ENCODE data around the gene ESRRA.

The ESRRA gene

GRCh38 chr11:64355078-64355940 is 50.0 kb downstream of the ESRRA start:
- in situ Hi-C loops (cut with HindIII; ENCODE audit: low pct_ligation_motif_present, low pct_unique_long_range_greater_than_20kb, low sequenced_read_pairs): no loop called here
- peak; percentile 86 for DNase-seq

GRCh38 chr11:64356498-64357411 is 51.4 kb downstream of the ESRRA start:
- DNase-seq: peak; percentile 71

DNA sequence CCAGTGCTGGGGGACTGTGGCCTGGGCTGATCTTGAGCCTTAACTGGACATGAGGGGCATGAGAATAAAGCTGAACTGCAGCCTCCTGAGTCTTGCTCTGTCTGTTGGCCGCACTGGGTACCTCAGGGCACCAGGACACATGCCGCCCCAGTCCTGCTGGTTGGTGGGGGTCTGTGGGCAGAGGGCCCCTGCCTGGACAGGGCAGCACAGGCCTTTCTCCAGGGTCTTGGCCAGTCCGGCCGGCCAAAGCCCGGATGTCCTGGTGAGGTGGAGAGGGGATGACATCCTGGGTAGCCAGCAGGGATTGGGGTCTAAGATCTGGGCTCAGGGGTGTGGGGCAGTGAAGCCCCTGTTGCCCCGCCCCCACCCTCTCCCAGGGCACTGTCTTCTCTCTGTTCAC is 52.1 kb downstream of the ESRRA start:
- in situ Hi-C loops (cut with HindIII; ENCODE audit: low pct_ligation_motif_present, low pct_unique_long_range_greater_than_20kb, low sequenced_read_pairs): no loop called here

More at GRCh38 chr11:64356498-64357411, 51.4 kb downstream of the ESRRA start:
- in situ Hi-C loops (cut with HindIII; ENCODE audit: low pct_ligation_motif_present, low pct_unique_long_range_greater_than_20kb, low sequenced_read_pairs): no loop called here

GRCh38 chr11:64357904-64358535 is 52.7 kb downstream of the ESRRA start:
- DNase-seq: peak; percentile 61
- in situ Hi-C loops (cut with HindIII; ENCODE audit: low pct_ligation_motif_present, low pct_unique_long_range_greater_than_20kb, low sequenced_read_pairs): no loop called here

More for the DNA sequence above, 52.1 kb downstream of the ESRRA start:
- no peak for DNase-seq

DNA sequence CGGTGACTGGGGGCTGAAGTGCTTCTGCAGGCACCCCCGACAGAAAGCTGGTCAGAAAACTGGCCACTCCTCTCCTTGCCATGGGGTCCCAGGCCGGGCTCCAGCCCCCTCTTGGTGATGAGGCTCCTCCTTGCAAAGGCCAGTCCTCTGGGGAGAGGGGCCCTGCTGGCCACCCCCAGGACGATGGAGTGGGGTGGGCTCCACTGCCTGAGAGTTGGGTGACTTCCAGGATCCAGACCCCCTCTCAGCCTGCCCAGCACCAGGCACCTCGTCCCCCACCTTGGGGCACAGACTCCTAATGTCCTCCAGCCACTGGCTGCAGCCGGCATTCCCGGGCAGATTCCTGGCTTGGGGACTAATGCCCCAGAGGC is 53.2 kb downstream of the ESRRA start:
- in situ Hi-C loops (cut with HindIII; ENCODE audit: low pct_ligation_motif_present, low pct_unique_long_range_greater_than_20kb, low sequenced_read_pairs): no loop called here
- no peak for DNase-seq

GRCh38 chr11:64358907-64359711 is 53.8 kb downstream of the ESRRA start, which contains the start of gene RPS6KA4:
TSS of gene RPS6KA4 (plus strand) at chr11:64359162. CDS start at chr11:64359236, 74 bp downstream.
- DNase-seq: peak; percentile 68
- in situ Hi-C loops (cut with HindIII; ENCODE audit: low pct_ligation_motif_present, low pct_unique_long_range_greater_than_20kb, low sequenced_read_pairs): no loop called here

GRCh38 chr11:64359712-64360445 is 54.6 kb downstream of the ESRRA start:
- DNase-seq: no peak

GRCh38 chr11:64360448-64360921 is 55.2 kb downstream of the ESRRA start:
- DNase-seq: no peak
- in situ Hi-C loops (cut with HindIII; ENCODE audit: low pct_ligation_motif_present, low pct_unique_long_range_greater_than_20kb, low sequenced_read_pairs): no loop called here

More at GRCh38 chr11:64359712-64360445, 54.6 kb downstream of the ESRRA start:
- in situ Hi-C loops (cut with HindIII; ENCODE audit: low pct_ligation_motif_present, low pct_unique_long_range_greater_than_20kb, low sequenced_read_pairs): no loop called here

DNA sequence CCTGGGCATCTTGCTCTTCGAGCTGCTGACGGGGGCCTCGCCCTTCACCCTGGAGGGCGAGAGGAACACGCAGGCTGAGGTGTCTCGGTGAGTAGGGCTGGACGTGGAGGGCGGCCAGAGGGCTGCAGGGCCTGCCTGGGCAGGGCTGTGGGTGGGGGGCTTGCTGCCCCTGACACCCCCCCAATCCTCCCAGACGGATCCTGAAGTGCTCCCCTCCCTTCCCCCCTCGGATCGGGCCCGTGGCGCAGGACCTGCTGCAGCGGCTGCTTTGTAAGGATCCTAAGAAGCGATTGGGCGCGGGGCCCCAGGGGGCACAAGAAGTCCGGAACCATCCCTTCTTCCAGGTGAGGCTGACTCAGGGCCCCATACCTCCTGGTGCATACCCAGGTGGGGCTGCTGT is 56.3 kb downstream of the ESRRA start:
- DNase-seq: no peak
- in situ Hi-C loops (cut with HindIII; ENCODE audit: low pct_ligation_motif_present, low pct_unique_long_range_greater_than_20kb, low sequenced_read_pairs): no loop called here

DNA sequence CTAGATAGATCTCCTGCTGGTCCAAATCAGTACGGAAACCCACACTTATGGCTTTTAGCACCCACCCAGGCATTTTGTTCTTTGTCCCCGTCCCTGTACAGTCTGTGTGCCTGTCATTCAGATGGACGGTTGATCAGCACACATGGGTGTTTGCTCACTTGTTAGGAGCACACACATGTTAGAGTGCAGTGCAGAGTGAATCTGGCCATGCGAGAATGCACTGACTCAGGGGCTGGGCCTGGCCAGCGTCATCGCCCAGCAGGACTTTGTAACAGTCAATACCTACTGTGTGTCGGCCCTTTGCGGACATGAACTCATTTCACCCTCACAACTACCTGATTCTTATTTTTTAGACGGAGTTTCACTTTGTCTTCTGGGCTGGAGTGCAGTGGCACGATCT is 57.0 kb downstream of the ESRRA start:
- DNase-seq: no peak
- in situ Hi-C loops (cut with HindIII; ENCODE audit: low pct_ligation_motif_present, low pct_unique_long_range_greater_than_20kb, low sequenced_read_pairs): no loop called here

GRCh38 chr11:64364435-64364834 is 59.1 kb downstream of the ESRRA start:
- DNase-seq: no peak
- in situ Hi-C loops (cut with HindIII; ENCODE audit: low pct_ligation_motif_present, low pct_unique_long_range_greater_than_20kb, low sequenced_read_pairs): no loop called here

- DNase-seq: no peak
- in situ Hi-C loops (cut with HindIII; ENCODE audit: low pct_ligation_motif_present, low pct_unique_long_range_greater_than_20kb, low sequenced_read_pairs): no loop called here
These were observed 59.6 kb downstream of the ESRRA start for GRCh38 chr11:64364911-64365310.

Measured in ACHN (cell line).